Peyer's patch (tissue), 4 donors: Measurements from ENCODE around the gene BCS1L. TPM values are rescaled to one million over a fixed set of nuclear protein-coding genes. Genes with fewer than 3 reads are reported as not detected.
"Not testable (repeated sequence)": the region's sequence is repeated elsewhere in the genome, so short reads cannot be mapped to it uniquely, and the experiment has no call there.

Source experiments
- DNase-seq, 3 donors: peaks; one replicate each; pipeline ENCODE4 v3.0.0-alpha.2; 2017 to 2019
- H3K27ac ChIP-seq, 4 donors: fragments of 200-600 bp; sonication (generic); one replicate each; pipeline ENCODE4 v1.5.1; 2016 to 2019
- H3K27me3 ChIP-seq, 2 donors: fragments of 200-600 bp; sonication (generic); one replicate each; pipeline ENCODE4 v1.5.1; 2019
- H3K36me3 ChIP-seq, 3 donors: fragments of 200-600 bp; sonication (generic); one replicate each; pipeline ENCODE4 v1.5.1; 2016 to 2019
- H3K4me1 ChIP-seq, 4 donors: fragments of 200-600 bp; sonication (generic); one replicate each; pipeline ENCODE4 v1.5.1; 2016 to 2019
- H3K4me3 ChIP-seq, 4 donors: fragments of 200-600 bp; sonication (generic); 1 replicate in 3 of 4; 2 replicates in 1 of 4; pipeline ENCODE4 v1.5.1; 2016 to 2019; ENCODE audit warnings: mild to moderate bottlenecking in 1 of 4
- H3K9me3 ChIP-seq, 4 donors: fragments of 200-600 bp; sonication (generic); one replicate each; pipeline ENCODE4 v1.5.1; 2016 to 2019; ENCODE audit warnings: mild to moderate bottlenecking in 1 of 4
- CTCF ChIP-seq, 6 experiments: fragments of 450-650 bp in 4 of 6; fragments of 200-600 bp in 2 of 6; sonication (generic) in 1 of 6; IDR thresholded peaks; one replicate each; pipeline ENCODE4 v1.5.1; 2017 to 2019; ENCODE audit warnings: antibody characterized with exemption in 6 of 6, mild to moderate bottlenecking in 3 of 6, moderate library complexity in 1 of 6
- POLR2A ChIP-seq, 2 donors: fragments of 450-650 bp; IDR thresholded peaks; one replicate each; pipeline ENCODE4 v1.5.1; 2017; ENCODE audit warnings: antibody characterized with exemption in 2 of 2, mild to moderate bottlenecking in 2 of 2, moderate library complexity in 2 of 2
- total RNA-seq, 4 donors: library from RNA; depleted of rRNA; stranded (reverse); fragments of >200 nt; gene quantifications; one replicate each; pipeline ENCODE4 v1.1.0, GENCODE V29; 2016

BCS1L gene
- total RNA-seq, 4 donors from 2014 or later = 22.2 to 155 (median 39.9) TPM

DNA sequence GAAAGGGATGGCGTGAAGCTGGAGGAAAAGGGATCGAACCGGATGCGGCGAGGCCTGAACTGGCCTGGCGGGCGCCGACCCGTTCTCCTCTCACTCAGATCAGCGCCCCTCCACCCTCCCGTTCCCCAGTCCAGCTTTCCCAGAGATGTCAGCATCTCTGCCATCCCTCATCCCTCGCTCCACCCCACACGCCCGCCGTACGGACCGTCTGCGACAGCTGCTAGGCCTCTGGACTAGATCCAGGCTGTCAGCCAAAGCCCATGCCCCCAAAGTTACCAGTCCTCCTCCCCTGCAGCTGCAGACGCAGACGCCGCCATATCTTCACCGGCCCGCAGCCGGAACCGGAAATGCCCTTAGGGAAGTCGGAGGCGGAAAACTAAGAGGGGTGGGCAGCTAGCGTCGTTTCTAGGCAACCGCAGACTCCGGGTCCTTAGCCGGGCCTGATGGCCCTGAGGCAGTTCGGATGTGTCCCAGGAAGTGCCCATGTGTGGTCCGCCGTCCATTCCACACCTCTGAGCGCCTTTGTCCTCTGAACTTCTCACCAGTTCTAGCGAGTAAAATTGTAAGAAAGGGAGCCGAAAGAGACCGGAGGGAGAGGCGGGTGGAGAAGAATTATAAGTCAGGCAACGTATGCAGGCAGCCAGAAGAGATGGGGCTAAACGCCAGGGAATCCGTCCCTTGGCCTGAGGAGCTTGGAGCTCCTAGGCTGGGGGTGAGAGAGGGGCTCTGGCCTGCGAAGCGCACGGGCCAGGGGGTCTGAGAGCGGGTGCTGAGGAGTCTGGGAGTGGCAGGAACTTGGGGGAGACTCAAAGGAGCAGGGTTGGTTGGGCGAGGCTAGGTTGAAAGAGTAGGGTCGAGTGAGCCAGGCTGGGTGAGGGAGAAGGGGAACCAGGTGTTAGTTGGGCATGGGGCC lies 12.4 kb downstream of the BCS1L start, which contains the start of the genes RNF25 and STK36:
Gene RNF25, minus strand, starts transcription at position 349 of the 913 bp plus-strand sequence. Its CDS starts 32 bp downstream, at position 317.
Gene STK36, plus strand, starts transcription at position 433 of the 913 bp plus-strand sequence. CDS start 744 bp downstream, outside the sequence.
- peak; percentile 79 to 90 (median 84) for DNase-seq
- Histone ChIP-seq H3K9me3 (no peaks in the 10 kb centered on the region), H3K36me3 (peaks cover 0 to 24% (median 0%) of the 10 kb centered on the region in 3 donors), H3K27me3 (no peaks in the 10 kb centered on the region), H3K4me3 (peak within 1 kb of the TSS; percentile 50 to 95 (median 72)), H3K4me1 (peaks cover 0 to 17% (median 3%) of the 10 kb centered on the region in 4 donors), H3K27ac (peak within 1 kb of the TSS; percentile 50 to 83 (median 72))
- TF ChIP-seq CTCF (IDR thresholded peaks at IDR 0.05) (no peak), POLR2A (IDR thresholded peaks at IDR 0.05) (peak; percentile 56 to 60)

GRCh38 chr2:218679119-218679518 lies 19.6 kb downstream of the BCS1L start:
- peak in 1 of 3 donors; percentile 54 for DNase-seq
- H3K36me3 ChIP-seq = peaks cover 0 to 22% (median 0%) of the 10 kb centered on the region in 3 donors
- H3K27me3 ChIP-seq = no peaks in the 10 kb centered on the region
- no peaks in the 10 kb centered on the region for H3K9me3 ChIP-seq
- H3K4me3 ChIP-seq = no peak overlapping the region
- no peak overlapping the region for H3K27ac ChIP-seq
- H3K4me1 ChIP-seq = no peaks in the 10 kb centered on the region
- TF ChIP-seq POLR2A (IDR thresholded peaks at IDR 0.05) (no peak), CTCF (IDR thresholded peaks at IDR 0.05) (no peak)

GRCh38 chr2:218680061-218680460 lies 20.6 kb downstream of the BCS1L start:
- no peak for TF ChIP-seq POLR2A (IDR thresholded peaks at IDR 0.05)
- TF ChIP-seq CTCF (IDR thresholded peaks at IDR 0.05) = no peak
- Histone ChIP-seq H3K4me1 (no peaks in the 10 kb centered on the region), H3K27me3 (no peaks in the 10 kb centered on the region), H3K27ac (no peak overlapping the region), H3K9me3 (no peaks in the 10 kb centered on the region), H3K36me3 (peaks cover 0 to 22% (median 0%) of the 10 kb centered on the region in 3 donors), H3K4me3 (no peak overlapping the region)
- no peak for DNase-seq

DNA sequence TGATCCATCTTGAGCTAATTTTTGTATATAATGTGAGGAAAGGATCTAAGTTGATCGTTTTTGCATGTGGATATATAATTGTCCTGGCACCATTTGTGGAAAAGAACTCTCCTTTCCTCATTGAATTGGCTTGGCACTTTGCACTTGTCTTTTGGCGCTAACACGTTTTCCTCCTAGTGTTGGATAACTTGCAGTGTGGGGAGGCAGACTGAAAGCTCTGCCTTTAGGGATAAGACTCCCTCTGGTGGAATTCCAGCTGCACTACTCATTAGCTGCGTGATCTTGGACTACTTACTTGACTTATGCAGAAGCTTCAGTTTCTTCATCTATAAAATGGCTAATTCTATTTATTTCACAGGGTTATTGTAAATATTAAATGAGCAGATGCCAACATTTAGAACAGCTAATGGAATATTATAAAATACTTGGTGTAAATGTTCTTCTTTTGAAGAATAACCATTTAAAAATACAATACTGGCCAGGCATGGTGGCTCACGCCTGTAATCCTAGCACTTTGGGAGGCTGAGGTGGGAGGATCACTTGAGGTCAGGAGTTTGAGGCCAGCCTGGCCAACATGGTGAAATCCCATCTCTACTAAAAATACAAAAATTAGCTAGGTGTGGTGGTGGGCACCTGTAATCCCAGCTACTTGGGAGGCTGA lies 28.0 kb downstream of the BCS1L start:
- not testable (repeated sequence) for H3K4me1 ChIP-seq, H3K27me3 ChIP-seq, H3K27ac ChIP-seq, H3K4me3 ChIP-seq, H3K9me3 ChIP-seq
- DNase-seq = peak in 2 of 3 donors; percentile 25 to 76
- peak; percentile 21 to 92 (median 72) for TF ChIP-seq CTCF (IDR thresholded peaks at IDR 0.05)
- peaks cover 0 to 22% (median 0%) of the 10 kb centered on the region in 3 donors for H3K36me3 ChIP-seq

- H3K36me3 ChIP-seq = peaks cover 0 to 30% (median 0%) of the 10 kb centered on the region in 3 donors
- no peaks in the 10 kb centered on the region for H3K27me3 ChIP-seq
- no peak for TF ChIP-seq CTCF (IDR thresholded peaks at IDR 0.05)
- no peak for TF ChIP-seq POLR2A (IDR thresholded peaks at IDR 0.05)
- H3K27ac ChIP-seq = no peak overlapping the region
- H3K4me3 ChIP-seq = no peak overlapping the region
- no peak for DNase-seq
- H3K4me1 ChIP-seq = no peaks in the 10 kb centered on the region
- H3K9me3 ChIP-seq = no peaks in the 10 kb centered on the region
Observed at GRCh38 chr2:218691234-218691633, 31.8 kb downstream of the BCS1L start.
